ENCODE data around the gene TMEM212. TPM values are rescaled to one million over a fixed set of nuclear protein-coding genes. Genes with fewer than 3 reads are reported as not detected.

The TMEM212 gene
- total and polyA plus RNA-seq, 8 donors = not detected

DNA sequence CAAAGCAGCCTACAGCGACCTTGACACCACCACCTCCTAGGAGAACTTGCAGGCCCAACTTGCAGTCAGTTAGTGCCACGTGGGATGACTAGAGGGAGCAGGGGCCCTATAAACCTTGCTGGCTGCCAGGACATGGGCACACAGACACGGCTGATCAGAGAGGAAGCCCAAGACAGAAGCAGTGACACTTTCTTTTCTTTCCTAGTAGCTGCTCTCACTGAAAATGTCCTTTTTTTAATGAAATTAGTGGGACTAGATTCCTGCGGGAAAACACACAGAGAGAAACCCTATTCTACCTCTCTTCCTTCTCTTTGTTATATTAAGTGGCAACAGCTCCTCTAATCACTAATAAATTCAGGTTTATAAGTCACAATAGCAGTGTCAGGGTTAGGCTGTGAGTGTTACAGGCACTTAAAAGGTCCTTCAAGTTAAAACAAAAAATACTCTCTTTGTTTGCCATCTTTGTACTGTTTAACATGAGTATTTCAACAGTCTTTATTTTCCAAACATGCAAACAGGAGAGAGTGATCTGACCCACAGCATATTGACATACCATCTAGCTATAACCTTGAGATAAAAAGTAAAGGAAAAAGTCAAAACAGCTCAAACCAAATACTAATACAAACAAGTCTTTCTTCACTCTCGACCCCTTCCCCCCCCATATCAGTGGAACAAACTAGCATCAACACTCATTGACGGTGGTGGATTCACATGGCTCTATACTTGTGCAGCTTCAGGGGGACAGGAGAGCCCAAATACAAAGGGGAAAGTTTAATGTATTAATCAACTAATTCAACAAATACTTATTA is 2.1 kb upstream of the TMEM212 start:
- no peak for DNase-seq
- Histone ChIP-seq H3K9me3 (no peaks in the 10 kb centered on the region), H3K36me3 (no peaks in the 10 kb centered on the region), H3K4me1 (peaks cover 0 to 30% (median 11%) of the 10 kb centered on the region in 4 donors), H3K27ac (peak overlapping the region in 1 of 5 donors; percentile 38), H3K4me3 (no peak overlapping the region), H3K27me3 (no peaks in the 10 kb centered on the region)
- WGBS, 5 donors = 32 to 61% (median 52%) methylated on average over 6 of the region's 6 CpGs
- intact Hi-C loops (cut with DNase I; ENCODE audit: low total_unique reads) = no loop called here
- TF ChIP-seq, protein P1, sequence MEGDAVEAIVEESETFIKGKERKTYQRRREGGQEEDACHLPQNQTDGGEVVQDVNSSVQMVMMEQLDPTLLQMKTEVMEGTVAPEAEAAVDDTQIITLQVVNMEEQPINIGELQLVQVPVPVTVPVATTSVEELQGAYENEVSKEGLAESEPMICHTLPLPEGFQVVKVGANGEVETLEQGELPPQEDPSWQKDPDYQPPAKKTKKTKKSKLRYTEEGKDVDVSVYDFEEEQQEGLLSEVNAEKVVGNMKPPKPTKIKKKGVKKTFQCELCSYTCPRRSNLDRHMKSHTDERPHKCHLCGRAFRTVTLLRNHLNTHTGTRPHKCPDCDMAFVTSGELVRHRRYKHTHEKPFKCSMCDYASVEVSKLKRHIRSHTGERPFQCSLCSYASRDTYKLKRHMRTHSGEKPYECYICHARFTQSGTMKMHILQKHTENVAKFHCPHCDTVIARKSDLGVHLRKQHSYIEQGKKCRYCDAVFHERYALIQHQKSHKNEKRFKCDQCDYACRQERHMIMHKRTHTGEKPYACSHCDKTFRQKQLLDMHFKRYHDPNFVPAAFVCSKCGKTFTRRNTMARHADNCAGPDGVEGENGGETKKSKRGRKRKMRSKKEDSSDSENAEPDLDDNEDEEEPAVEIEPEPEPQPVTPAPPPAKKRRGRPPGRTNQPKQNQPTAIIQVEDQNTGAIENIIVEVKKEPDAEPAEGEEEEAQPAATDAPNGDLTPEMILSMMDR (IDR thresholded peaks at IDR 0.05) = no peak
- no peak for TF ChIP-seq POLR2AphosphoS5 (IDR thresholded peaks at IDR 0.05)
- TF ChIP-seq POLR2A (IDR thresholded peaks at IDR 0.05) = no peak

DNA sequence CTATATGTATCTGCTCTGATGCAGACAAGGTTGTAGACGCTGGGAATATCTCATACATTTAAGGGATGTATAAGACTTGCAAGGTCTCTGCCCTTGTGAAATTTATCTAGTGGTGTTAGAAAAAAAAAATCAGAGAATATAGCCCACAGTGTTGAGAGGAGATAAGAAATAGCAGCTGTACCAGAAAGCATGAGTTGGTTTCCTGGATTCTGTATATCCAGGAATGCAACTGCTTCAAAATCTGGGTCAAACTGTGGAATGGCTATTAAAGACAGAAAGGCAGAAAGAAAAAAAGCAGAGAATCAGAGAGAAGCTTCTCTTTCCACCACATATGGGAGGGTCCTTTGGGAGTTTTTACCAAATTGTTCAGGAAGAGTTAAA is 1.5 kb upstream of the TMEM212 start:
- peak in 1 of 2 donors; percentile 43 for DNase-seq
- no peak overlapping the region for H3K4me3 ChIP-seq
- WGBS, 5 donors = 36 to 69% (median 41%) methylated on average over 1 of the region's 1 CpG
- no peaks in the 10 kb centered on the region for H3K36me3 ChIP-seq
- intact Hi-C loops (cut with DNase I; ENCODE audit: low total_unique reads) = no loop called here
- no peaks in the 10 kb centered on the region for H3K9me3 ChIP-seq
- TF ChIP-seq POLR2AphosphoS5 (IDR thresholded peaks at IDR 0.05) = no peak
- TF ChIP-seq EP300 (IDR thresholded peaks at IDR 0.05) = no peak
- TF ChIP-seq, protein P1 (IDR thresholded peaks at IDR 0.05) = no peak
- TF ChIP-seq POLR2A (IDR thresholded peaks at IDR 0.05) = no peak
- H3K4me1 ChIP-seq = peaks cover 0 to 30% (median 11%) of the 10 kb centered on the region in 4 donors
- H3K27me3 ChIP-seq = no peaks in the 10 kb centered on the region
- H3K27ac ChIP-seq = no peak overlapping the region

DNA sequence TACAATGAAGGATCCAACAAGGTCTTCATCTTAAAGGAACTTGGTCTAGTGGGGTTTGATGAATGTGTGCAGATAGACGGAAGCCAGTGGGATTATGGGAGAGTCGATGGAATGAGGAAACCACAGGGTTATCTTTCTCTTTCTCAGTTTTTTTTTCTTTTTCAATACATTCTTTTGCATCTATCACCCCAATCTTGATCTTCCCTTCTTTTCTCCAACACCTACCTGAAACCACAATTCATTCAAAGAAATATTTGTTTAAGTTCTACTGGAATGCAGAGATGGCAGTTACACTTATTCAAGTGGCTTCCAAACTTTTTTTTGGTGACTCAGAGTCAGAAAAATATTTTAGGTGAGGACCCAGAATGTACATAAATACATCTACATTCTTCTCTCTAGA is 1.7 kb downstream of the TMEM212 start:
- no peak overlapping the region for H3K27ac ChIP-seq
- TF ChIP-seq POLR2A (IDR thresholded peaks at IDR 0.05) (no peak), POLR2AphosphoS5 (IDR thresholded peaks at IDR 0.05) (no peak), EP300 (IDR thresholded peaks at IDR 0.05) (no peak)
- TF ChIP-seq, protein P1 (IDR thresholded peaks at IDR 0.05) = no peak
- H3K27me3 ChIP-seq = no peaks in the 10 kb centered on the region
- H3K9me3 ChIP-seq = no peaks in the 10 kb centered on the region
- no peak overlapping the region for H3K4me3 ChIP-seq
- WGBS, 5 donors = 73 to 80% (median 76%) methylated on average over 2 of the region's 2 CpGs
- H3K36me3 ChIP-seq = no peaks in the 10 kb centered on the region
- DNase-seq = no peak
- peaks cover 0 to 22% (median 4%) of the 10 kb centered on the region in 4 donors for H3K4me1 ChIP-seq
- intact Hi-C loops (cut with DNase I; ENCODE audit: low total_unique reads) = no loop called here

DNA sequence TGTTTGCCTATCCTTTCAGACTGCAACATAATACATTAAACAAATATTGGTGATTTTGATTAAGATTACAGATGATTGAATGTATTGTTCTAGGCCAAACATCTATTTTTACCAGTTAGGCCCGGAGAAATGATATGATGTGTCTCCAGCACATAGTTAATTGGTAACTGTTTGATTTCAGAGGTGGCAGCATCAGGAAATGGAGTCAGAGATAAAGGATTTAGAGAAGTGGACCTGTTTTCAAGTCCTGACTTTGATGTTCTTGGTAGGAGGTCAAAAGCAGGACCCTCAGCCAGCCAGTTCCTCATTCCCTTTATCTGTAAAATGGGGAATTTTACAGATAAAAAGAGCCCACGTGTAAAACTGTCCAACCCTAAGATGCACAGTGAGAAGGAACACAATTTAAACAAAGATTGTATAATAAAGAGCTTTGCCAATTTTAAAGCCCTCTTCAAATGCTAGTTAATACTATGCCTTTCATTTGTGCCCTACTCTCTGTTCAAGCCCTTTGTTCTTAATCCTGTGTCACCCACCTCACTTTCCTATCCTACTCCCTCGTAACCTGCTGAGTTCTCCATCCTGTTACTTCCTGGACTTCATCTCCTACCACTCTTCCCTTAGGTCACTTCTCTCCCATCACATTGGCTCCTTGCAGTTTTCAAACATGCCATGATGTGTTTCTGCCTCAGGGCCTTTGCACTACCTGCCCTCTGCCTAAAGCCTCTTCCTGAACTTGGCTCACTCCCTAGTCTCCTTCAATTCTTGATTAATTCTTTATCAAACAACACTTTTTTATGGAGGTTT is 2.5 kb downstream of the TMEM212 start:
- no peak for DNase-seq
- no peak overlapping the region for H3K4me3 ChIP-seq
- no peaks in the 10 kb centered on the region for H3K9me3 ChIP-seq
- H3K27me3 ChIP-seq = no peaks in the 10 kb centered on the region
- TF ChIP-seq POLR2AphosphoS5 (IDR thresholded peaks at IDR 0.05) (no peak), EP300 (IDR thresholded peaks at IDR 0.05) (no peak), POLR2A (IDR thresholded peaks at IDR 0.05) (no peak)
- TF ChIP-seq, protein P1 (IDR thresholded peaks at IDR 0.05) = no peak
- H3K4me1 ChIP-seq = peaks cover 0 to 26% (median 4%) of the 10 kb centered on the region in 4 donors
- no peak overlapping the region for H3K27ac ChIP-seq
- WGBS, 5 donors = 55 to 63% (median 58%) methylated on average over 3 of the region's 3 CpGs
- intact Hi-C loops (cut with DNase I; ENCODE audit: low total_unique reads) = no loop called here
- H3K36me3 ChIP-seq = no peaks in the 10 kb centered on the region

All from stomach (tissue), 9 donors.